CD4-positive, alpha-beta memory T cell (primary cell): ENCODE measurements around the gene NAA15. TPM values are rescaled to one million over a fixed set of nuclear protein-coding genes. Genes with fewer than 3 reads are reported as not detected.

ENCODE experiments used
- CTCF ChIA-PET: fragments of 350-600 bp; sonication (Branson Sonifier 250); formaldehyde crosslinking; loops from one replicate; lab custom pipeline; 2021; ENCODE audit warnings: inconsistent platforms; ENCODE audit not compliant: partially characterized antibody; lab: Charles Lee
- POLR2A ChIA-PET: fragments of 350-600 bp; sonication (Branson Sonifier 250); formaldehyde crosslinking; loops from one replicate; lab custom pipeline; 2021; ENCODE audit not compliant: partially characterized antibody; lab: Charles Lee
- DNase-seq, 5 donors: peaks; one replicate each; pipeline versions ENCODE4 v3.0.0 to v3.0.0-alpha.2; 2020 to 2022; ENCODE audit warnings: mixed read lengths in 1 of 5
- H3K27ac ChIP-seq: one replicate; pipeline ENCODE4 v1.7.0; 2013; ENCODE audit warnings: low read depth, low read length
- H3K27me3 ChIP-seq: 2 replicates; pipeline ENCODE4 v1.7.0; 2013; ENCODE audit warnings: mild to moderate bottlenecking, low read length, moderate library complexity; ENCODE audit not compliant: insufficient read depth
- H3K36me3 ChIP-seq: 2 replicates; pipeline ENCODE4 v1.7.0; 2013; ENCODE audit warnings: mild to moderate bottlenecking, low read length, moderate library complexity; ENCODE audit not compliant: insufficient read depth
- H3K4me1 ChIP-seq: 2 replicates; pipeline ENCODE4 v1.7.0; 2013; ENCODE audit warnings: mild to moderate bottlenecking, low read length, moderate library complexity; ENCODE audit not compliant: insufficient read depth
- H3K4me3 ChIP-seq, 2 donors: one replicate each; pipeline ENCODE4 v1.7.0; 2013; ENCODE audit warnings: low read length in 2 of 2, mild to moderate bottlenecking in 1 of 2
- H3K9me3 ChIP-seq, 2 donors: one replicate each; pipeline ENCODE4 v1.7.0; 2013; ENCODE audit warnings: low read length in 2 of 2, control low read depth in 1 of 2; ENCODE audit not compliant: control insufficient read depth in 1 of 2
- H3K27ac Mint-ChIP-seq, 7 donors: one replicate each; pipeline ENCODE4 v1.8.0; 2020 to 2021; ENCODE audit warnings: mixed read lengths in 7 of 7, mild to moderate bottlenecking in 6 of 7, inconsistent platforms in 3 of 7, moderate library complexity in 3 of 7
- H3K27me3 Mint-ChIP-seq, 2 donors: one replicate each; pipeline ENCODE4 v1.8.0; 2020 to 2021; ENCODE audit warnings: mixed read lengths in 2 of 2
- H3K36me3 Mint-ChIP-seq, 2 donors: one replicate each; pipeline ENCODE4 v1.8.0; 2020 to 2021; ENCODE audit warnings: mixed read lengths in 2 of 2, inconsistent platforms in 1 of 2, mild to moderate bottlenecking in 1 of 2
- H3K4me1 Mint-ChIP-seq, 4 donors: one replicate each; pipeline ENCODE4 v1.8.0; 2020 to 2021; ENCODE audit warnings: mixed read lengths in 4 of 4, mild to moderate bottlenecking in 1 of 4
- H3K4me3 Mint-ChIP-seq, 8 donors: one replicate each; pipeline ENCODE4 v1.8.0; 2020 to 2021; ENCODE audit warnings: mixed read lengths in 8 of 8, mild to moderate bottlenecking in 7 of 8, moderate library complexity in 6 of 8, inconsistent platforms in 3 of 8
- H3K9me3 Mint-ChIP-seq, 8 donors: one replicate each; pipeline ENCODE4 v1.8.0; 2020 to 2021; ENCODE audit warnings: mixed read lengths in 8 of 8, mild to moderate bottlenecking in 5 of 8, inconsistent platforms in 3 of 8, moderate library complexity in 1 of 8
- intact Hi-C: fragments of 100-400 bp; cut with micrococcal nuclease; formaldehyde crosslinking; loops from one replicate; pipeline ENCODE4 v1.15.1; 2023
- polyA plus RNA-seq, 2 donors: library from polyadenylated mRNA; unstranded; fragments of 300-500 nt; fragmentation: Illumina TruSeq; gene quantifications; one replicate each; pipeline ENCODE4 v1.2.3, GENCODE V29; 2021
- total RNA-seq, 2 experiments: library from RNA; stranded (reverse); gene quantifications; one replicate each; pipeline ENCODE4 v1.2.3, GENCODE V29; 2021

NAA15 gene
- total and polyA plus RNA-seq, 4 experiments from 2014 or later = 18.6 to 47.7 (median 46.2) TPM

GRCh38 chr4:139454111-139455045 is 153.1 kb downstream of the NAA15 start, which contains the start of gene RAB33B:
Gene RAB33B (plus strand): TSS chr4:139454121. CDS start chr4:139454196, 75 bp downstream.
- Histone ChIP-seq H3K4me3 (peak within 1 kb of the TSS; percentile 71 to 93), H3K27me3 (no peaks in the 10 kb centered on the region), H3K36me3 (no peaks in the 10 kb centered on the region), H3K27ac (peak within 1 kb of the TSS; percentile 89), H3K9me3 (no peaks in the 10 kb centered on the region), H3K4me1 (peaks cover 66% of the 10 kb centered on the region)
- Mint-ChIP-seq H3K36me3 (peaks cover 0 to 19% of the 10 kb centered on the region in 2 donors), H3K9me3 (no peaks in the 10 kb centered on the region), H3K27me3 (no peaks in the 10 kb centered on the region), H3K4me1 (peaks cover 50 to 78% (median 64%) of the 10 kb centered on the region in 4 donors), H3K27ac (peak within 1 kb of the TSS; percentile 98 to 100 (median 99)), H3K4me3 (peak within 1 kb of the TSS; percentile 95 to 99 (median 97))
- intact Hi-C loops = loop anchor here (5.0 kb wide), 3 partner anchors 698 to 1068 kb away; partner anchors contain the start of genes ELMOD2, MAML3 and SCOC
- DNase-seq = no peak
- ChIA-PET CTCF (interaction anchor here (1.6 kb wide), 1 partner anchor 424 kb away, joined by 9 read pairs; no protein-coding TSS in a partner anchor), POLR2A (interaction anchor here (1.0 to 5.7 kb wide), 9 partner anchors 15 to 919 kb away, joined by 3 to 73 read pairs (median 5); partner anchors contain the start of genes NAA15, NDUFC1, NOCT and SCOC)

DNA sequence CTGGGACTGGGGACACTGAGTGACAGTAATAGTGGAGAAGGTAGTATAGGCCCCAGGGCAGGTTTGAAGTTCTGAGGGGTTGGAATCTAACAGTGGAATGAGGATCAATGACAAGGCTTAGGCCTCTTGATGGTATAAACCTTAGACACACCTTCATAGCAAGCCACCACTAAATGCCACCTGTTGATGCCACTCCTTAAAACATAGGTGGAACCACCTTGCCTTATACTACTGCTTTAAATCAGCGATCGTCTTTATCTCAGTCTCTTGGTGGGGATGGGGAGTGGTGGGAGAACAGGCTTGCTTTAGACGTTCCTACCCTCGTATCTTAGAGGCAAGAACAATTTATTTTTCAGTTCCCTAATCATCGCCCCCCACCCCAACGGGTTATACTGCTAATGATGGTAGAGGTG is 153.8 kb downstream of the NAA15 start:
- Mint-ChIP-seq H3K4me1 (peaks cover 55 to 84% (median 70%) of the 10 kb centered on the region in 4 donors), H3K4me3 (peak overlapping the region; percentile 95 to 99 (median 97)), H3K27ac (peak overlapping the region in 6 of 7 donors; percentile 94 to 99 (median 99)), H3K27me3 (no peaks in the 10 kb centered on the region), H3K36me3 (peaks cover 5 to 23% of the 10 kb centered on the region in 2 donors), H3K9me3 (no peaks in the 10 kb centered on the region)
- Histone ChIP-seq H3K9me3 (no peaks in the 10 kb centered on the region), H3K27me3 (no peaks in the 10 kb centered on the region), H3K36me3 (no peaks in the 10 kb centered on the region), H3K4me1 (peaks cover 66% of the 10 kb centered on the region), H3K27ac (no peak overlapping the region), H3K4me3 (peak overlapping the region in 1 of 2 donors; percentile 71)
- ChIA-PET POLR2A (interaction anchor here (1.1 to 5.7 kb wide), 4 partner anchors 16 to 277 kb away, joined by 3 to 73 read pairs (median 5); partner anchors contain the start of gene SETD7), CTCF (no interaction called here)
- intact Hi-C loops = no loop called here
- DNase-seq = no peak

DNA sequence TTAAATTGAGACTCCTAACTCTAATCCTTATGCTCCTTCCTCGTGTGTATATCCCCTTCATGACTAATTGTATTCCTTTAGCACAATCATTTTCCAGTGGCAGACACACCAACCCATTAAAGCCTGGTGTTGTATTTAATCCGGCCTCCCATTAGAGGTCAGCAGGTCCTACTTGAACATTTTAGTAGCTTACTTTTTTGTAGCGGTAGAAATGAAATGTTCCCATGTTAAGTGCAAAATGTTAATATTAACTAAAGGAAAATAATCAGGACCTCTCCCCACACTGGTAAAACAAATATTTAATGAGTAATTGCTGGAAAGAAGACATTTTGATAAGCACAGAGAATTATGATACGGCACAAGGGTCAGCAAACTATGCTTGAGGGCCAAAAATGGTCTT is 156.0 kb downstream of the NAA15 start:
- no peaks in the 10 kb centered on the region for H3K9me3 ChIP-seq
- Mint-ChIP-seq H3K4me3 (peak overlapping the region in 3 of 8 donors; percentile 5 to 51 (median 6)), H3K9me3 (no peaks in the 10 kb centered on the region), H3K27me3 (no peaks in the 10 kb centered on the region), H3K36me3 (peaks cover 7 to 28% of the 10 kb centered on the region in 2 donors), H3K4me1 (peaks cover 52 to 78% (median 66%) of the 10 kb centered on the region in 4 donors), H3K27ac (peak overlapping the region in 1 of 7 donors; percentile 56)
- H3K36me3 ChIP-seq = no peaks in the 10 kb centered on the region
- H3K4me3 ChIP-seq = no peak overlapping the region
- no peaks in the 10 kb centered on the region for H3K27me3 ChIP-seq
- no peak overlapping the region for H3K27ac ChIP-seq
- DNase-seq = no peak
- CTCF ChIA-PET = no interaction called here
- POLR2A ChIA-PET = no interaction called here
- H3K4me1 ChIP-seq = peaks cover 55% of the 10 kb centered on the region
- intact Hi-C loops = no loop called here

DNA sequence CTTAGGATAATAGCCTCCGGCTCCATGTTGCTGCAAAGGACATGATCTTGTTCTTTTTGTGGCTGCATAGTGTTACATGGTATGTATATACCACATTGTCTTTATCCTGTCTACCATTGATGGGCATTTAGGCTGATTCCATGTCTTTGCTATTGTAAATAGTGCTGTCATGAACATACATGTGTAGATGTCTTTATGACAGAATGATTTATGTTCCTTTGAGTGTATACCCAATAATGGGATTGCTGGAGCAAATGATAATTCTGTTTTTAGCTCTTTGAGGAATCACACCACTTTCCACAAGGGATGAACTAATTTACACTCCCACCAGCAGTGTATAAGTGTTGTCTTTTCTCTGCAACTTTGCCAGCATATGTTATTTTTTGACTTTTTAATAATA is 157.2 kb downstream of the NAA15 start:
- Histone ChIP-seq H3K9me3 (no peaks in the 10 kb centered on the region), H3K27me3 (no peaks in the 10 kb centered on the region), H3K4me1 (peaks cover 49% of the 10 kb centered on the region), H3K27ac (no peak overlapping the region), H3K4me3 (no peak overlapping the region), H3K36me3 (no peaks in the 10 kb centered on the region)
- intact Hi-C loops = no loop called here
- ChIA-PET POLR2A (no interaction called here), CTCF (no interaction called here)
- no peaks in the 10 kb centered on the region for H3K9me3 Mint-ChIP-seq
- DNase-seq = no peak
- peak overlapping the region in 4 of 8 donors; percentile 2 to 51 (median 26) for H3K4me3 Mint-ChIP-seq
- H3K36me3 Mint-ChIP-seq = peaks cover 11 to 23% of the 10 kb centered on the region in 2 donors
- peak overlapping the region in 2 of 7 donors; percentile 17 to 76 for H3K27ac Mint-ChIP-seq
- peaks cover 51 to 70% (median 59%) of the 10 kb centered on the region in 4 donors for H3K4me1 Mint-ChIP-seq
- H3K27me3 Mint-ChIP-seq = no peaks in the 10 kb centered on the region

- POLR2A ChIA-PET = no interaction called here
These were observed 157.7 kb downstream of the NAA15 start for GRCh38 chr4:139458999-139459398.

GRCh38 chr4:139460565-139460964 is 159.3 kb downstream of the NAA15 start:
- no peak for DNase-seq
- CTCF ChIA-PET = interaction anchor here (1.1 kb wide), 1 partner anchor 70 kb away, joined by 3 read pairs; no protein-coding TSS in a partner anchor
- Mint-ChIP-seq H3K4me3 (no peak overlapping the region), H3K27ac (no peak overlapping the region), H3K27me3 (no peaks in the 10 kb centered on the region), H3K36me3 (peaks cover 20% of the 10 kb centered on the region in 2 donors), H3K9me3 (no peaks in the 10 kb centered on the region), H3K4me1 (peaks cover 40 to 72% (median 46%) of the 10 kb centered on the region in 4 donors)
- Histone ChIP-seq H3K4me1 (peaks cover 37% of the 10 kb centered on the region), H3K27me3 (no peaks in the 10 kb centered on the region), H3K36me3 (no peaks in the 10 kb centered on the region), H3K4me3 (no peak overlapping the region), H3K27ac (no peak overlapping the region), H3K9me3 (no peaks in the 10 kb centered on the region)
- POLR2A ChIA-PET = no interaction called here
- intact Hi-C loops = no loop called here

More at GRCh38 chr4:139458999-139459398, 157.7 kb downstream of the NAA15 start:
- Mint-ChIP-seq H3K27ac (peak overlapping the region in 2 of 7 donors; percentile 33 to 36), H3K27me3 (no peaks in the 10 kb centered on the region), H3K9me3 (no peaks in the 10 kb centered on the region), H3K4me1 (peaks cover 52 to 74% (median 60%) of the 10 kb centered on the region in 4 donors), H3K4me3 (peak overlapping the region in 1 of 8 donors; percentile 27), H3K36me3 (peaks cover 13 to 23% of the 10 kb centered on the region in 2 donors)
- H3K9me3 ChIP-seq = no peaks in the 10 kb centered on the region
- no peak for DNase-seq
- H3K4me3 ChIP-seq = no peak overlapping the region
- CTCF ChIA-PET = no interaction called here
- H3K36me3 ChIP-seq = no peaks in the 10 kb centered on the region
- no peaks in the 10 kb centered on the region for H3K27me3 ChIP-seq
- H3K27ac ChIP-seq = no peak overlapping the region
- intact Hi-C loops = no loop called here
- H3K4me1 ChIP-seq = peaks cover 49% of the 10 kb centered on the region
